UCSD-AML1 (cell line): ENCODE results near the gene DPM3.
"Not testable (repeated sequence)": the region's sequence is repeated elsewhere in the genome, so short reads cannot be mapped to it uniquely, and the experiment has no call there.

Source experiments
- DNase-seq: peaks from one replicate; lab custom pipeline; 2025; ENCODE audit not compliant: unreplicated experiment; lab: John Stamatoyannopoulos, UW

The DPM3 gene

DNA sequence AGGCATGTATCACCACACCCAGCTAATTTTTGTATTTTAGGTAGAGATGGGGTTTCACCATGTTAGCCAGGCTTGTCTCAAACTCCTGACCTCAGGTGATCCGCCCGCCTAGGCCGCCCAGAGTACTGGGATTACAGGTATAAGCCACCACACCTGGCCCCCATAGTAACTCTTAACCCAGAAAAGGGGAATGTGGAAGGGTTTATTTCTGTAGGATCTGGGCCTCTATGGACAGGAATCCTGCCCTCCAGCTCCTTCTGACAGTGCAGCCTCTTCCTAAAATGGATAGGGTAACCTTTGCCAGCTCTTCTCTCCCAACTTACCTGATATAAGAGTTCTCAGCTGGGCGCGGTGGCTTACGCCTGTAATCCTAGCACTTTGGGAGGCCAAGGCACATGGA is 22.3 kb upstream of the DPM3 start:
- DNase-seq: not testable (repeated sequence)

DNA sequence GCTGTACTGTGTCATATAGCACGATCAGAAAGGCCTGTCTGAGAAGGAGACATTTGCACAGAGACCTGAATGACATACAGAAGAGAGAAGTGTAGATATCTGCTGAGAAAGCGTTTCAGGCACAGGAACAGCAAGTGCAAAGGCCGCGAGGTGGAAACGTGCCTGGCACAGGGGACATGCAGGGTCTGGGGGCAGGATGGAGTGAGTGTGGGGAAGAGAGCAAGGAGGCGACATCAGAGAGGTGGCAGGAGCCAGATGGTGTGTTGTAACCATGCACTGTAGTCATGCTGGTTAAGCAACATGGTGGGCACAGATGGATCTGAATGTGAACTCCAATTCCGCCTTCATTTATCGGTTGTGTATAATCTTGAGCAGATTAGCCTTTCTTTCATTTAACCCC is 19.8 kb upstream of the DPM3 start:
- DNase-seq: no peak

DNA sequence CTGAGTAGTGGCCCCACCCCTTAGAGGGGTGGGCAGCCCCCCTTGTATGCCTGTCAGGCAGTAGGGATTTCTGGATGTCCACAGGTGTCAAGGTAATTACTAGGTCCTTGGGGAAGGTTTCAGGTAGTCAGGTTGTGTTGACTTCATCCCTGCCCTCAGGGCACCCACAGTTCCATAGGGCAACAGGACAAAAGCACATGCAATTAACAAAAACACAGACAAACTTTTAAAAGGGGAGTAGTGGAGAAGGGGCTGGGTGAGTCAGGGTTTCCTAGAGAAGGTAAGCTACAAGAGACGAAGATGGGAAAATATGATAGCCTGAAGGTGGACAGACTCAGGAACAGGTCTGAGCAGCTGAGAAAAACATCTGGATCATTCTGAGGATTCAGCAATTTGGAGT is 18.7 kb upstream of the DPM3 start:
- no peak for DNase-seq

DNA sequence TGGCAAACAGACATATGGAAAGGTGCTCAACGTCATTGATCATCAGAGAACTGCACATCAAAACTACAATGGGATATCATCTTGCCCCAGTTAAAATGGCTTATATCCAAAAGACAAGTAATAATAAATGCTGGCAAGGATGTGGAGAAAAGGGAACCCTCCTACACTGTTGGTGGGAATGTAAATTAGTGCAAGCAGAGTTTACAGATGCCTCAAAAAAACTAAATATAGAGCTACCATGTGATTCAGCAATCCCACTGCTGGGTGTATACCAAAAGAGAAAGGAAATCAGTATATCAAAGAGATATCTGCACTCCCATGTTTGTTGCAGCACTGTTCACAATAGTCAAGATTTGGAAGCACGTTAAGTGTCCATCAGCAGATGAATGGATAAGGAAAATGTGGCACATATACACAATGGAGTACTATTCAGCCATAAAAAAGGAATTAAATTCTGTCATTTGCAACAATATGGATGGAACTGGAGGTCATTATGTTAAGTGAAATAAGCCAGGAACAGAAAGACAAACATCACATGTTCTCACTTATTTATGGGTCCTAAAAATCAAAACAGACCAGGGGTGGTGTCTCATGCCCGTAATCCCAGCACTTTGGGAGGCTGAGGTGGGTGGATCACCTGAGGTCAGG is 15.8 kb upstream of the DPM3 start:
- DNase-seq: not testable (repeated sequence)

DNA sequence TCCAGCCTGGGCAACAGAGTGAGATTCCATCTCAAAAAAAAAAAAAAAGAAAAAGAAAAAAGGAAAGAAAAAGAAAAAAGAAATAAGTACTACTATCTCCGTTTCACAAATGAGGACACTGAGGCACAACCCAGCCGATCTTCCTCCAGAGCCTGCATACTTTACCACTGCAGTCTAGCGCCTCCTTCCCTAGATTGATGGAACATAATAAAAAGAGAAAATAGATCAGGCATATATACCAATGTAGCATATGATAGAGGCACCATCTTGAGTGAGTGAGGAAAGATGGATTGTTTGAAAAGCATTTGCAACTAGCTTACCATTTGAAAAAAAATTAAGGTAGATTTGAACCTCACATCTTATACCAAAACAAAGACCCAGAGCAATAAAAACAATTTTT is 5.2 kb upstream of the DPM3 start:
- no peak for DNase-seq

DNA sequence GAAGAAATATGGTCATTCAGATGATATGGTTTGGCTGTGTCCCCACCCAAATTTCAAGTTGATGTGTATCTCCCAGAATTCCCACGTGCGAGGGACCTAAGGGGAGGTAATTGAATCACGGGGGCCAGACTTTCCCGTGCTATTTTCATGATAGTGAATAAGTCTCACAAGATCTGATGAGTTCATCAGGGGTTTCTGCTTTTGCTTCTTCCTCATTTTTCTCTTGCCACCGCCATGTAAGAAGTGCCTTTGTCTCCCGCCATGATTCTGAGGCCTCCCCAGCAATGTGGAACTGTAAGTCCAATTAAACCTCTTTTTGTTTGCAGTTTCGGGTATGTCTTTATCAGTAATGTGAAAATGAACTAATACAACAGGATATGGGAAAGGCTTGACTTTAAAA is 1.4 kb upstream of the DPM3 start:
- no peak for DNase-seq

DNA sequence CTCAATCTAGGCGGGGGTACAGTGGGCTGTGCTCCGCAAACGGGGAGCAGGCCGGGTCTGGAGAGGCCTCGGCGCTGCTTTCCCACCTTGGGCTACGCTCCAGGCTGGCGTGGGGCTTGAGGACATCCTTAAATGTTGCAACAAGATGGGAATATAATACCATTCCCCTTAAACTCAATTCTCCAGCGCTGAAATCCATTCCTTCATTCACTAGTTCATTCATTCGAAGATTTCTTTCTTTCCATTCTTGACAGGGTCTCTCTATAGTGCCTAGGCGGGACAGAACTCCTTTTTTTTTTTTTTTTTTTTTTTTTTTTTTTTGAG is 261 bp upstream of the DPM3 start:
- no peak for DNase-seq

DNA sequence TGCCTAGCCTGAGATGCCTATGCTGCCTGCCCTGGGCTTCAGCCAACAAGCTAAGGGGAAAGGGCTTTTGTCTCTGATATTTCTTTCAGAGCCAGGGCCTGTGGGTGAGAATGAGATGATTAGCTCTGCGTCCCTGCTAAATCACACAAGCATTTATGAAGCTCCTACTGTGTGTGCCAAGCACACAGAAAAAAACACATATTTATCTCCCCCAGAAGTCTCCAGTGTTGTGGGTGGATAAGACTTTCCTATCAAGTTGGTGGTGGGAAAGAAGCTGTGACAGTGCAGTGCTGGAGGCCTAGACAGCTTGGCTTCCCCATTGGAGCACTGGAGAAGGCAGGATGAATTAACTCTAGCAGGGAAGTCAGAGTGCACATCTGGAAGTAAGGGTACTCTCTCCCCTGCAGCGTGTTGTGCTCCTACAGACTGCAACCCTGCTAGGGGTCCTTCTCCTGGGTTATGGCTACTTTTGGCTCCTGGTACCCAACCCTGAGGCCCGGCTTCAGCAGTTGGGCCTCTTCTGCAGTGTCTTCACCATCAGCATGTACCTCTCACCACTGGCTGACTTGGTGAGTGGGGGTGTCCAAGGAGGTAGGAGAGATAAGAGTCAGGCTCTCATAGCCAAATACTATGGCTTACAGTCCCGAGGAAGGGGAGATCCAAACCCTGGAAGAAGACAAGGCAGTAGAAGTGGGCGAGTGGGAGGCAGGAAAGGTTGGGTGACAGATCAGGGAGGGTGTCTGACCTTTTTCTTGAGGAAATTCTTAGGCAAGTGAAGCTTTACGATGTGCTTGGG is 3.0 kb downstream of the DPM3 start:
- no peak for DNase-seq

DNA sequence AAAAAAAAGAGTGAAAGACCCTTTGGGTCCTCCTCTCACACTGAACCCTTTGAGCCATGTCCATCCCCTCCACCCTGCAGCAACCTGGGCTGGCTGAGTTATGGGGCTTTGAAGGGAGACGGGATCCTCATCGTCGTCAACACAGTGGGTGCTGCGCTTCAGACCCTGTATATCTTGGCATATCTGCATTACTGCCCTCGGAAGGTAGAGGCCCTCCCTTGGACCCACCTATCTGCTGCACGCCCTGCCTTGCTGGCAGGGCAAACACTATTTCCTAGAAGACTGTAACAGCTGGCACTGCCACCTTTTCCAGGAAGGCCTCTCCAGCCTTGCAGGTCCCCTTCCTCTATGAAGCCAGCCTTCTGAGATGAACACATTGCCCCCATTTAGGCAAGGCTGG is 3.6 kb downstream of the DPM3 start:
- DNase-seq: no peak

DNA sequence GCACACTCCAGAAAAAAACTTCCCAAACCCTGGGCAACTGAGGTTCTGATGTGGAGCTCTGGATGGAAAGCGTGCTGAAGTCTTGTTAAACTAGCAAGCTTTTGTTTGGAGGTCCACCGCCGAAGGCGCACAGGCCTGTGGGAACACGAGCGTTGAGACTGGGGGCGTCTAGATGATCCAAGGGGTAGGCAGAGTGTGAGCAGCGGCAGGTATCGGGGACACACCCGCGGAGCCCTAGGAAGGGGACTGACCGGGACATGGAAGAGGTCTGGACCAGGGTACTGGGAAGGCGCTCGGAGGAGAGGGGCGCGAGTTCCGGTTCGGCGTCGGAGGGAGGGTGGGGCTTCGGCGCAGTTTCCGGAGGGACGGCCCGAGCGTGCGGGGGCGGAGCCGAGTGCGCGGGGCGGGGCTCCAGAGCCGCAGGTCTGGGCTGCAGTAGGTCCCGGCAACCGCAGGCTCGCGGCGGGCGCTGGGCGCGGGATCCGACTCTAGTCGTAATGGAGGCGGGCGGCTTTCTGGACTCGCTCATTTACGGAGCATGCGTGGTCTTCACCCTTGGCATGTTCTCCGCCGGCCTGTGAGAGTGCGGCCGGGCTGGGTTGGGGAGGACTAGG is 4.8 kb downstream of the DPM3 start, which contains the start of gene SLC50A1:
Gene SLC50A1 (plus strand): TSS at position 438 of the 614 bp plus-strand sequence. CDS start 60 bp downstream, at position 498.
- peak; percentile 97 for DNase-seq

DNA sequence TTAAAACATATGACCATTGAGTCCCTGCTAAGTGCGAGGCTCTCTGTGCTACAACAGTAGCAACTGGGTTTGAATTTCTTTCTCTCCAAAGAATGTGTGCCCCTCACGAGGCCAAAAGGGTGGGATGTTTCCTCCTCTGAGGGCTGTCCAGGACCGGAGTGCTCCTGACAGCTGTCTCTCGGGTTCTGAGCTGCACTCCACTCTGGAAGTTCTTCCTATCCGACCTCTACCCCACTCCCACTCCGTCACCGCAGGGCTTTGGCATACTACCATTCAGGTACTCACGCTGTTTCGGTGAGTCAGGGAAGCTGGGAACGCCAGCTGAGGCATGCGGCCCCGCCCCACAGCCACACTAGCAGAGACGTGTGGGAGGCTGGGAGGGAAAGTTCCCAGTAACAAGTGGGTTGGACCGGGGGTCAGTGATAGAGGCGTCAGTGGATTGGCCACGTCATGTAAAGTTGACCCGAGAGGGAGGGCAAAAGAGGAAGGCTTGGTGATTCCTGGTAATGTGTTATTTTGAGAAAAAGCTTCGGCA is 5.4 kb downstream of the DPM3 start:
- DNase-seq: peak; percentile 77

DNA sequence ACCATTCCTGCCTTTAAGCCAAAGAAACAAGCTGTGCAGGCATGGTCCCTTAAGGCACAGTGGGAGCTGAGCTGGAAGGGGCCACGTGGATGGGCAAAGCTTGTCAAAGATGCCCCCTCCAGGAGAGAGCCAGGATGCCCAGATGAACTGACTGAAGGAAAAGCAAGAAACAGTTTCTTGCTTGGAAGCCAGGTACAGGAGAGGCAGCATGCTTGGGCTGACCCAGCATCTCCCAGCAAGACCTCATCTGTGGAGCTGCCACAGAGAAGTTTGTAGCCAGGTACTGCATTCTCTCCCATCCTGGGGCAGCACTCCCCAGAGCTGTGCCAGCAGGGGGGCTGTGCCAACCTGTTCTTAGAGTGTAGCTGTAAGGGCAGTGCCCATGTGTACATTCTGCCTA is 6.0 kb downstream of the DPM3 start:
- no peak for DNase-seq

DNA sequence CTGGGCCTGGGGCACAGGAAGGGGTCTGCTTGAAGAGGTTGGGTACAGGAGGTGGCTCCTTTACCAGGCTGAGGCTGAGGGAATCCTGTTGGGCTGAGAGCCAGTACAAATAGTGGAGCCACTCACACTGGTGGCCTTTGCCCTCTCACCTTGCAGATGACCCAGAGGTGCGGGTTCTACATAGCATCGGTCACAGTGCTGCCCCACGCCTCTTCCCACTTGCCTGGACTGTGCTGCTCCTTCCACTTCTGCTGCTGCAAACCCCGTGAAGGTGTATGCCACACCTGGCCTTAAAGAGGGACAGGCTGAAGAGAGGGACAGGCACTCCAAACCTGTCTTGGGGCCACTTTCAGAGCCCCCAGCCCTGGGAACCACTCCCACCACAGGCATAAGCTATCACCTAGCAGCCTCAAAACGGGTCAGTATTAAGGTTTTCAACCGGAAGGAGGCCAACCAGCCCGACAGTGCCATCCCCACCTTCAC is 6.5 kb downstream of the DPM3 start:
- no peak for DNase-seq

DNA sequence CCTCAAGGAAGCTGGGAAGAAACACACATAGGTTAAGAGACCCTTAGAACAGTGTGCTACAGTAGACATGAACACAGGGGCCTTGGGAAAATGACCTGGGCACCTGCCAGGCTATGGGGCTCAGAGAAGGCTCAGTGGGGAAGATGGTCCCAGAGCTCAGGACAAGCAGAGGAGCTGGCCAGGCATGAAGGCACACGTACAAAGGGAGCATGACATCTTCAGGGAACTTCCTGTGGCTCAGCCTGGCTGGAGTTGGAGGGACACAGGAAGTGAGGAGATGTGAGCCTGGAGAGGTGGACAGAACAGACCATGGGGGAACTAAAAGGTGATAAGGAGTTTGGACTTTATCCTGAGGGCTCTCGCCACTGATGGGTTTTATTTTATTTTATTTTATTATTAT is 8.5 kb downstream of the DPM3 start:
- no peak for DNase-seq

DNA sequence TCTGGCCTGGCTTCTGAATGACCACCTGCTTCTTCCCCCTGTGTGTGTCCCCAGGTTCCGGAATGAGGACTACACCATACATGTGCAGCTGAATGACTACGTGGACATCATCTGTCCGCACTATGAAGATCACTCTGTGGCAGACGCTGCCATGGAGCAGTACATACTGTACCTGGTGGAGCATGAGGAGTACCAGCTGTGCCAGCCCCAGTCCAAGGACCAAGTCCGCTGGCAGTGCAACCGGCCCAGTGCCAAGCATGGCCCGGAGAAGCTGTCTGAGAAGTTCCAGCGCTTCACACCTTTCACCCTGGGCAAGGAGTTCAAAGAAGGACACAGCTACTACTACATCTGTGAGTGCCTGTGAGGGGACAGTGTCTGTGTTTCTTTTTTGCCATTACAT is 9.0 kb downstream of the DPM3 start:
- no peak for DNase-seq

DNA sequence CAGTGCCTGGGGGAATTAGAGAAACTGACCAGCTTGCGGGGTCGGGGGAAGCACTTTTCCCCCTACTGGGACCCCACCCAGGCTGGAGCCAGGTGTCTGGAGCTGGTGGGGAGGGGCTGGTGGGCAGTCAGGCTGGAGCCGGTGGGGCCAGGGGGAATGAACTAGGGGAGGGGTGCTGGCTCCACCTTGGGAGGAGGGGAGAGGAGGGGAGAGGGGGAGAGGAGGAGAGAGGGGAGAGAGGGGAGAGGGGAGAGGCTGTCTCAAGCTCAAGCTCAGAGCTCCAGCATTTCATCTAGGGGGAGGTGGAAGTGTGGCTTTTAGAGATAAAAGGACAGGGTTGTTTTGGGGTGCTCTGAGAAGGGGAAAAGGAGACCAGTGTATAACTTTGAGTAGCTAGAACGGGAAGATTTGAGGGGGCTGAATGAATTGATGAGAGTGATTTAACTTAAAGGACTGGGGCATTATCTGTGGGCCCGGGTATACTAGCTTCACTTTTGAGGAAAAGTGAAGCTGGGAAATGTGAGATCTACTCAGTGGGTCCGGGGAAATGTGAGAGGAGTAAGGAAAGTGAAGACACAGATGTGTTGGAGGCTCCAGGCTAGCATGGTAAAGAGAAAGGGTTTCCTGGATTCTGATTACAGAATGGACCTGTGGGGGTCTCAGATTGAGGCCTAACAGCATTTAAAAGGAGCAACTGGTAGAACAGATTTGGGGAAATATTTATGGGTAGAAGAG is 9.9 kb downstream of the DPM3 start:
- DNase-seq: no peak

DNA sequence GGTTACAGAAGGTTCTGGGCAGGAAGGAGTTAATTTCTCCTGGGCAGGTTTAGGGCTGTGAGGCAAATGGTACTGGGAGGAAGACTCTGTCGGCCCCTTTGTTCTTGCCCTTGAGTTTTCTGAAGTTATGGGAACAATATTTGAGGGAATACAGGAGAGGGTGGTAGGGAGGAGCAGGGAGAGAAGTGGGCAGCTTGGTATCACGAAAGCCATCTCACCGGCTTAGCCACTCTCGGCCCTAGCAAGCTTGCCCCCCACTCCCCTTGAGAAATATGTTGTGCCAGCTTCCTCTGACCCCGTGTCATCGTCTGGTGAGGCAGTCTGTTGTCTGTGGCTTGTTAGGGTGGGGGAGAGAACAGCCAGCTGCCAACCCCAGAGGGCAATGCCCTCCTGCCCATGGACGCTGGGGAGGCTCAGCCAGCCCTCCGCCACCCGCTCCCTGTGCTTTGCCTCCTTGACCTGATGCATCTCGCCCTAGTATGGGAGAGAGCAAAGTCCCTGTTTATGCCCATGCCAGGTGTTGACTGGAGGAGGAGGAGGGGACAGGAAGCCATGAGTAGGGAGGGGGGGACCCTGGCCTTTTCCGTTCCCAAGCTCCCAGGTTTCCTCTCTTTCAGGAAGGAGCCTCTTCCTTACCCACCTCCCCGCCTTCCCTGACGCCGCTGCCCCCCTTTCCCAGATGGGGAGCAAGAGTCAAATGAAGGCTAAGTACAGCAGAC is 11.4 kb downstream of the DPM3 start:
- DNase-seq: peak; percentile 51

DNA sequence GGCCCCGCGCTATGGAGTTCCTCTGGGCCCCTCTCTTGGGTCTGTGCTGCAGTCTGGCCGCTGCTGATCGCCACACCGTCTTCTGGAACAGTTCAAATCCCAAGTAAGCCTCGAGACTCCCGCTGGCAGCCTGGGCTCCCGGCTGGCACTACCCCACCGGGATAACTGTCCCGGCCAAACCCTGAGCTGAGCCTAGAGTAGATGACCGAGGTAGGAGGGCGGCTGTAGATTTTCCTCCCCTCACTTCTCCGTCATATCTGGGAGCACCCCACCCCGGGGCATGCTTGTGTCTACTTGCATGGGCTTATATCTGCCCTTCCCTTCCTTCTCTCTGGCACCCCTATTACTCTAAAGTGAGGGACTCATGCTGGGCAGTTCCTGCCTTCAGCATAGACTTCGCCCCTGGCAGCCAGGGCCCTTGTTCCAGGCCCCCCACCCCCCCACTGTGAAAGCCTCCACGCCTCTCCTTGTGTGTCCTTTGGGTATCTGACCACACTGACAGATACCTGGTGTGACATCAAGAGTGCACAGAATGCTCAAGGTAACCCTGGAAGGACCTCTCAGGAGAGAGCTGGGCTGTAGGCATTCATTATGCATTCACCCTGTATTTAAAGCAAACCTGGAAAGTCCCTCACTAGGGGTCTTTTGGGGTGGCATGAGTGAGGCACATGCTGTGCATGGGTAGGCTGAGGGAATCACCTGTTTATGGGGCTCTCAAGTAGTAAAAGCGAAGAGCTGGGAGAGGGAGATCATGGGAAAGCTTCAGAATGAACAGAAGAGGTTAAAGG is 12.2 kb downstream of the DPM3 start:
- no peak for DNase-seq

DNA sequence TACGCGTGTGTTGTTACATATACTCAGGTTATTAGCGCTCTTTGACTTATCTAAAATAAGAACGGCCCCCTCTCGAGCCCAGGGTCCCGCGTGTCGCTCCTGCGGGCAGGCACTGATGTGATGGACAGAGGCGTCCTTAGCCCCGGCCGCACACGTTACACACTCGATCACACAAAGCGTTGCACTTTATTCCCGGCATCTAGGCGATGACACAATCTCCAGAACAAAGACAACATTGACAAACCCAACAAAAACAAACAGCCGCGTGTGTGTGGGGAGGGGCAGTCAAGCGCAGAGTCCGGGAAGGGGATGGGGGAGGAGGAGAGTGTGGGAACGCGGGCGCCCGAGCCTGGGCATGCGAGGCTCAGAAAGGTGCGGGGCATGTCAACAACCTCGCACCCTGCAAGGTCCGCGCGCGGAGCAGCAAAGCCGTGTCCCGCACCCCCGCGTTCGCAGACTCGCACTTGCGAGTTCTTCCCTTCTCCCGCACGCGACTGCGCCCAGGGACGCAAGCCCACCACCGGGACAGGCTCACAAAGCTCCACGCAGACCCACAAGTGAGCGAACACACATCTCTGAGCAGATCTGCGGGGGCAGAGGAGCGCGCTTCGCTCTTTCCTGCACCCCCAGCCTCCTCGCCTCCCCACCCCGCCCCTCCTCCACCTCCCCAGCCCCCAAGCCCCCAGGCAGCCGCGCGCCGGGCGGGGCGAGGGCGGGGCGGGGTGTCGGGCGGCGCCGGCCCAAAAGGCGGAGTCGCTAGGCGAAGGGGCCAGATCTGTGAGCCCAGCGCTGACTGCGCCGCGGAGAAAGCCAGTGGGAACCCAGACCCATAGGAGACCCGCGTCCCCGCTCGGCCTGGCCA is 13.0 kb downstream of the DPM3 start, which contains the start of gene EFNA1:
Gene EFNA1 (plus strand): TSS at position 772 of the 862 bp plus-strand sequence. CDS start 102 bp downstream, outside the sequence.
- DNase-seq: peak; percentile 66
